HEK293T (cell line): Measurements from ENCODE around the gene COIL.

Experiments used
- FOXK2 ChIP-seq: fragments of 450-650 bp; IDR thresholded peaks from 2 replicates; pipeline ENCODE4 v1.6.1; 2016; ENCODE audit warnings: mild to moderate bottlenecking
- FOXM1 ChIP-seq: fragments of 450-650 bp; IDR thresholded peaks from 2 replicates; pipeline ENCODE4 v1.6.1; 2017; ENCODE audit warnings: mild to moderate bottlenecking, borderline replicate concordance
- SUZ12 ChIP-seq: fragments of 450-650 bp; IDR thresholded peaks from 2 replicates; pipeline ENCODE4 v1.6.1; 2016; ENCODE audit warnings: mild to moderate bottlenecking

DNA sequence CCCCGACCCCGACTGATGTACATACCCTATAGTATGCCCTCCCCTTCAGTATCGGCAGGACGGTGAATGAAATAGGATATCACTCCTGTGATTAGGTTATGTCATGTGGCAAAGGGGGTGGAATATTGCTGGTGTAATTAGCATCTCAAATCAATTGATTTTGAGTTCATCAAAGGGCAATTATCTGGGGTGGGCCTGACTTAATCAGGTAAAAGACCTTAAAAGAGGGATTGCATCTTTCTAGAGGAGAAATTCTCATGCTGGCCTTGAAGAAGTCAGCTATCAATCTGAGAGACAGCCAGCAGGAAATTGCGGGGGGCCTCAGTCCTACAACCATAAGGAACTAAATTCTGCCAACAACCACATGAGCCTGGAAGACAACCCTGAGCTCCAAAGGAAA is 57.3 kb downstream of the COIL start:
- TF ChIP-seq FOXM1 (no peak), FOXK2 (no peak), SUZ12 (no peak)
